ENCODE results near the gene GRIN3B. TPM values are rescaled to one million over a fixed set of nuclear protein-coding genes. Genes with fewer than 3 reads are reported as not detected.

Gene GRIN3B
- total and polyA plus RNA-seq, 2 donors, result 0.06 TPM; not detected in 1

GRCh38 chr19:1002600-1002999 lies 2.4 kb downstream of the GRIN3B start:
- H3K27ac ChIP-seq (ENCODE audit: low read depth), result no peak overlapping the region
- WGBS, result 80% methylated on average over 4 of the region's 4 CpGs
- H3K36me3 ChIP-seq (ENCODE audit: insufficient read depth), result no peaks in the 10 kb centered on the region
- DNase-seq (ENCODE audit: extremely low spot score), result no peak
- no peaks in the 10 kb centered on the region for H3K4me1 ChIP-seq (ENCODE audit: insufficient read depth)
- H3K4me3 ChIP-seq (ENCODE audit: low read depth, low read length), result no peak overlapping the region

- DNase-seq (ENCODE audit: extremely low spot score), result no peak
- H3K4me1 ChIP-seq (ENCODE audit: insufficient read depth), result no peaks in the 10 kb centered on the region
- H3K36me3 ChIP-seq (ENCODE audit: insufficient read depth), result no peaks in the 10 kb centered on the region
- 88% methylated on average over 37 of the region's 37 CpGs for WGBS
- H3K27ac ChIP-seq (ENCODE audit: low read depth), result no peak overlapping the region
- no peak overlapping the region for H3K4me3 ChIP-seq (ENCODE audit: low read depth, low read length)
Observed at GRCh38 chr19:1003283-1003682, 3.1 kb downstream of the GRIN3B start.

GRCh38 chr19:1004204-1004802 lies 4.1 kb downstream of the GRIN3B start:
- H3K36me3 ChIP-seq (ENCODE audit: insufficient read depth), result no peaks in the 10 kb centered on the region
- no peak overlapping the region for H3K4me3 ChIP-seq (ENCODE audit: low read depth, low read length)
- H3K27ac ChIP-seq (ENCODE audit: low read depth), result no peak overlapping the region
- 74% methylated on average over 32 of the region's 32 CpGs for WGBS
- no peak for DNase-seq (ENCODE audit: extremely low spot score)
- H3K4me1 ChIP-seq (ENCODE audit: insufficient read depth), result no peaks in the 10 kb centered on the region

- 90% methylated on average over 70 of the region's 70 CpGs for WGBS
- Histone ChIP-seq H3K4me3 (ENCODE audit: low read depth, low read length) (no peak overlapping the region), H3K4me1 (ENCODE audit: insufficient read depth) (no peaks in the 10 kb centered on the region), H3K27ac (ENCODE audit: low read depth) (no peak overlapping the region), H3K36me3 (ENCODE audit: insufficient read depth) (no peaks in the 10 kb centered on the region)
- no peak for DNase-seq (ENCODE audit: extremely low spot score)
Observed at GRCh38 chr19:1004803-1005664, 4.8 kb downstream of the GRIN3B start.

GRCh38 chr19:1006711-1007398 lies 6.6 kb downstream of the GRIN3B start:
- 75% methylated on average over 27 of the region's 27 CpGs for WGBS
- H3K36me3 ChIP-seq (ENCODE audit: insufficient read depth), result peaks cover 6% of the 10 kb centered on the region
- no peak overlapping the region for H3K27ac ChIP-seq (ENCODE audit: low read depth)
- no peak for DNase-seq (ENCODE audit: extremely low spot score)
- H3K4me3 ChIP-seq (ENCODE audit: low read depth, low read length), result no peak overlapping the region
- no peaks in the 10 kb centered on the region for H3K4me1 ChIP-seq (ENCODE audit: insufficient read depth)

- no peaks in the 10 kb centered on the region for H3K4me1 ChIP-seq (ENCODE audit: insufficient read depth)
- 94% methylated on average over 73 of the region's 73 CpGs for WGBS
- no peak for DNase-seq (ENCODE audit: extremely low spot score)
- H3K36me3 ChIP-seq (ENCODE audit: insufficient read depth), result peaks cover 6% of the 10 kb centered on the region
- no peak overlapping the region for H3K27ac ChIP-seq (ENCODE audit: low read depth)
- H3K4me3 ChIP-seq (ENCODE audit: low read depth, low read length), result no peak overlapping the region
Observed at GRCh38 chr19:1007399-1008251, 7.4 kb downstream of the GRIN3B start.

GRCh38 chr19:1008268-1009040 lies 8.2 kb downstream of the GRIN3B start:
- H3K36me3 ChIP-seq (ENCODE audit: insufficient read depth), result peaks cover 6% of the 10 kb centered on the region
- 91% methylated on average over 45 of the region's 45 CpGs for WGBS
- no peak for DNase-seq (ENCODE audit: extremely low spot score)
- no peak overlapping the region for H3K4me3 ChIP-seq (ENCODE audit: low read depth, low read length)
- H3K4me1 ChIP-seq (ENCODE audit: insufficient read depth), result no peaks in the 10 kb centered on the region
- H3K27ac ChIP-seq (ENCODE audit: low read depth), result no peak overlapping the region

GRCh38 chr19:1009041-1009980 lies 9.1 kb downstream of the GRIN3B start:
- no peak overlapping the region for H3K4me3 ChIP-seq (ENCODE audit: low read depth, low read length)
- no peaks in the 10 kb centered on the region for H3K4me1 ChIP-seq (ENCODE audit: insufficient read depth)
- 68% methylated on average over 92 of the region's 92 CpGs for WGBS
- DNase-seq (ENCODE audit: extremely low spot score), result no peak
- peak overlapping the region; percentile 59 for H3K27ac ChIP-seq (ENCODE audit: low read depth)
- peaks cover 6% of the 10 kb centered on the region for H3K36me3 ChIP-seq (ENCODE audit: insufficient read depth)

GRCh38 chr19:1009981-1010538 lies 9.8 kb downstream of the GRIN3B start:
- Histone ChIP-seq H3K4me1 (ENCODE audit: insufficient read depth) (no peaks in the 10 kb centered on the region), H3K36me3 (ENCODE audit: insufficient read depth) (peaks cover 6% of the 10 kb centered on the region), H3K27ac (ENCODE audit: low read depth) (peak overlapping the region; percentile 53), H3K4me3 (ENCODE audit: low read depth, low read length) (no peak overlapping the region)
- WGBS, result 78% methylated on average over 29 of the region's 29 CpGs
- no peak for DNase-seq (ENCODE audit: extremely low spot score)

- Histone ChIP-seq H3K4me3 (ENCODE audit: low read depth, low read length) (no peak overlapping the region), H3K4me1 (ENCODE audit: insufficient read depth) (no peaks in the 10 kb centered on the region), H3K36me3 (ENCODE audit: insufficient read depth) (peaks cover 6% of the 10 kb centered on the region), H3K27ac (ENCODE audit: low read depth) (no peak overlapping the region)
- WGBS, result 94% methylated on average over 56 of the region's 56 CpGs
- no peak for DNase-seq (ENCODE audit: extremely low spot score)
Observed at GRCh38 chr19:1010586-1011510, 10.6 kb downstream of the GRIN3B start.

- Histone ChIP-seq H3K36me3 (ENCODE audit: insufficient read depth) (peaks cover 6% of the 10 kb centered on the region), H3K4me1 (ENCODE audit: insufficient read depth) (no peaks in the 10 kb centered on the region), H3K27ac (ENCODE audit: low read depth) (no peak overlapping the region), H3K4me3 (ENCODE audit: low read depth, low read length) (no peak overlapping the region)
- 90% methylated on average over 36 of the region's 36 CpGs for WGBS
- DNase-seq (ENCODE audit: extremely low spot score), result no peak
Observed at GRCh38 chr19:1011831-1012333, 11.7 kb downstream of the GRIN3B start.
